Stomach (tissue), 9 donors: ENCODE data around the gene IL17RE. TPM values are rescaled to one million over a fixed set of nuclear protein-coding genes. Genes with fewer than 3 reads are reported as not detected.
A peak's percentile ranks its signal among the peaks of the same experiment; 100 is the strongest.

Source experiments
- DNase-seq, 2 donors: peaks; one replicate each; pipeline versions ENCODE4 v3.0.0 to v3.0.0-alpha.2; 2013 to 2019
- H3K27ac ChIP-seq, 5 donors: fragments of 200-600 bp in 4 of 5; sonication (generic) in 4 of 5; one replicate each; pipeline ENCODE4 v1.5.1; 2013 to 2019; ENCODE audit warnings: mild to moderate bottlenecking in 1 of 5, moderate library complexity in 1 of 5
- H3K27me3 ChIP-seq, 3 donors: fragments of 200-600 bp; sonication (generic); one replicate each; pipeline ENCODE4 v1.5.1; 2017 to 2019; ENCODE audit warnings: mixed run types in 1 of 3
- H3K36me3 ChIP-seq, 4 donors: fragments of 200-600 bp; sonication (generic); 1 replicate in 3 of 4; 2 replicates in 1 of 4; pipeline ENCODE4 v1.5.1; 2016 to 2019
- H3K4me1 ChIP-seq, 4 donors: fragments of 200-600 bp; sonication (generic); one replicate each; pipeline ENCODE4 v1.5.1; 2016 to 2019
- H3K4me3 ChIP-seq, 4 donors: fragments of 200-600 bp; sonication (generic) in 3 of 4; one replicate each; pipeline ENCODE4 v1.5.1; 2016 to 2019; ENCODE audit warnings: mild to moderate bottlenecking in 1 of 4
- H3K9me3 ChIP-seq, 4 donors: fragments of 200-600 bp; sonication (generic); one replicate each; pipeline ENCODE4 v1.5.1; 2016 to 2019
- CTCF ChIP-seq, 7 experiments: fragments of 450-650 bp in 4 of 7; fragments of 200-600 bp in 3 of 7; sonication (generic) in 3 of 7; IDR thresholded peaks; one replicate each; pipeline ENCODE4 v1.5.1; 2016 to 2019; ENCODE audit warnings: antibody characterized with exemption in 7 of 7, control low read depth in 2 of 7, mild to moderate bottlenecking in 1 of 7
- EP300 ChIP-seq: sonication (generic); formaldehyde crosslinking; IDR thresholded peaks from one replicate; pipeline ENCODE4 v1.6.1; 2017; ENCODE audit warnings: antibody characterized with exemption
- POLR2A ChIP-seq, 4 donors: fragments of 450-650 bp; IDR thresholded peaks; one replicate each; pipeline ENCODE4 v1.6.1; 2016; ENCODE audit warnings: antibody characterized with exemption in 4 of 4, control low read depth in 2 of 4, mild to moderate bottlenecking in 1 of 4, moderate library complexity in 1 of 4
- POLR2AphosphoS5 ChIP-seq, 3 donors: sonication (generic); formaldehyde crosslinking; IDR thresholded peaks; one replicate each; pipeline ENCODE4 v1.6.1; 2016; ENCODE audit warnings: antibody characterized with exemption in 3 of 3
- WGBS, 5 donors: extraction: QIAGEN DNeasy Blood & Tissue Kit in 3 of 5; methylation state at CpG; one replicate each; pipeline versions ENCODE4 v1.1.5 to v1.1.7; 2013 to 2018; 5-methylcytosine and 5-hydroxymethylcytosine counted together
- intact Hi-C: fragments of 100-400 bp; cut with DNase I; formaldehyde crosslinking; loops from one replicate; pipeline ENCODE4 v1.15.1; 2023; ENCODE audit warnings: low total_unique reads
- polyA plus RNA-seq, 3 donors: library from polyadenylated mRNA; stranded (reverse); fragments of 200-250 nt; gene quantifications; one replicate each; pipeline ENCODE4 v1.2.3, GENCODE V29; 2013
- total RNA-seq, 5 donors: library from RNA; depleted of rRNA; stranded (reverse); fragments of >200 nt; gene quantifications; one replicate each; pipeline versions ENCODE4 v1.1.0 to v1.2.3, GENCODE V29; 2014 to 2016
- donor health status: healthy with polysubstance abuse.
- donor health status: Bipolar disorder and iron deficiency.
- donor health status: healthy.

IL17RE gene
- total and polyA plus RNA-seq, 8 donors = 10.3 to 301 (median 40.7) TPM

DNA sequence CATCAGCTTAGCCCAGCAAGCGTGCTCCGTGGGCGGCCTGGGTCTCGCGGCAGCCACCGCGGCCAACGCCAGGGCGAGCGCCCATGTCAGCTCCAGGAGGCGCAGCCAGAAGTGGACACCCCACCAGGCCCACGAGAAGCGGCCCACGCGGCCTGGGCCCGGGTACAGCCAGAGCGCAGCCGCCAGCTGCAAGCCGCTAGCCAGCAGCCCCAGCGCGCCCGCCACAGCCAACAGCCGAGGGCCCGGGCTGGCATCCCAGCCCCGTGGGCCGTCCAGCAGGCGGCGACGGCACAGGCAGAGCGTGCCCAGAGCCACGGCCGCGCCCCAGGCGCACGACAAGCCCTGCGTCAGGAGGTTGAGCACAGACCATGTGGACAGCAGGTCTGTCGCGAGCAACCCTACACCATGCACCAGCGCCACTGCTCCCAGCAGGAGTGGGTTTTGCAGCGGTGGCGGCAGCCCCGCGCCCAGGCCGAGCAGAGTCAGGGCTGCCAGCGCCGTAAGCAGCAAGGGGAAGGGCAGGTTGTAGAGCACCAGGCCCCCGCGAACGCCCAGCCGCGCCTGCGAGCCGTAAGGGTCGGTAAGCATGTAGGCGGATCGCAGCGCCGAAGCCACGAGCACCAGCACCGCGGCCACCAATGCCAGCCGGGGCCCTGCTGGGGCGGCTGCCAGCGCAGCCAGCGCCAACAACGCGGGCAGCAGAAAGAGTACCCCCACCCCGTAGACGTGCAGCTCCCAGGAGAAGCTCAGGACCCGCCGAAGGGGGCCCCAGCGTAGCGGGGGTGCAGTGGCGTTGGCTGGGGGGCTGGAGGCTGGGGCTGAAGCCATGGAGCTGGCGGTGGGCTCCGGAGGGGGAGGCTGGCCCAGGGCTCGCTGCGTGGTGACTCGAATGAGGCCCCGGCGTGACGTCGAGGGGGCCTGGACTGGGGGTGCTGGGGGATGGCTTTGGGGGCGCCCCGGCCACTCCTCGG lies 44.7 kb downstream of the IL17RE start:
- 24 to 78% (median 30%) methylated on average over 4 to 86 of the region's 86 CpGs for WGBS, 5 donors
- TF ChIP-seq POLR2A (IDR thresholded peaks at IDR 0.05) (no peak), CTCF (IDR thresholded peaks at IDR 0.05) (peak in 4 of 7 experiments; percentile 48 to 90 (median 60)), POLR2AphosphoS5 (IDR thresholded peaks at IDR 0.05) (peak; percentile 18 to 75 (median 61)), EP300 (no peak)
- Histone ChIP-seq H3K36me3 (peaks cover 0 to 32% (median 26%) of the 10 kb centered on the region in 4 donors), H3K4me1 (peaks cover 14 to 45% (median 38%) of the 10 kb centered on the region in 4 donors), H3K27ac (peak overlapping the region; percentile 70 to 89 (median 87)), H3K9me3 (no peaks in the 10 kb centered on the region), H3K4me3 (peak overlapping the region; percentile 52 to 77 (median 66)), H3K27me3 (no peaks in the 10 kb centered on the region)
- DNase-seq = peak; percentile 81 to 91
- intact Hi-C loops = no loop called here

DNA sequence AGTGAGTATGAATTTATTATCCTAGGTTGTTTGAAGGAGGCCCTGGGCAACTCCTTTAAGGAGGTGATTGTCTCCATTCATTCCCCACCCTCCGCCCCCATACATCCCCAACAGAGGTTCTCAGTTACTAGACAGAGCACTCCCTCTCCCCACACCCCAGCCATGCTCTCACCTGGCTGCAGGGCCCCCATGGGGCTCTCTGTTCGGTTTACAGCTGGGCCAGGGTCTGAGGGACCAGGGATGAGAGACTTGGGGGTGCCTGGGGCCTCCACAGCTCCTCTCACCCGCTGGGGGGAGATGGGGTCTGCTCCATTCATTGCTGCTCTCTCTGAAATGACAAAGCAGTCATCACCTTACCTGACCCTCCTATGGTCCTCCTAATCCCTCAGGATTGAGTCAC lies 45.9 kb downstream of the IL17RE start:
- TF ChIP-seq EP300 = no peak
- TF ChIP-seq CTCF (IDR thresholded peaks at IDR 0.05) = no peak
- TF ChIP-seq POLR2AphosphoS5 (IDR thresholded peaks at IDR 0.05) = no peak
- TF ChIP-seq POLR2A (IDR thresholded peaks at IDR 0.05) = no peak
- no peak for DNase-seq
- intact Hi-C loops = no loop called here
- Histone ChIP-seq H3K4me3 (no peak overlapping the region), H3K4me1 (peaks cover 14 to 47% (median 40%) of the 10 kb centered on the region in 4 donors), H3K36me3 (peaks cover 0 to 19% (median 15%) of the 10 kb centered on the region in 4 donors), H3K27ac (no peak overlapping the region), H3K27me3 (no peaks in the 10 kb centered on the region), H3K9me3 (no peaks in the 10 kb centered on the region)
- WGBS, 5 donors = 90 to 93% (median 91%) methylated on average over 3 of the region's 3 CpGs

DNA sequence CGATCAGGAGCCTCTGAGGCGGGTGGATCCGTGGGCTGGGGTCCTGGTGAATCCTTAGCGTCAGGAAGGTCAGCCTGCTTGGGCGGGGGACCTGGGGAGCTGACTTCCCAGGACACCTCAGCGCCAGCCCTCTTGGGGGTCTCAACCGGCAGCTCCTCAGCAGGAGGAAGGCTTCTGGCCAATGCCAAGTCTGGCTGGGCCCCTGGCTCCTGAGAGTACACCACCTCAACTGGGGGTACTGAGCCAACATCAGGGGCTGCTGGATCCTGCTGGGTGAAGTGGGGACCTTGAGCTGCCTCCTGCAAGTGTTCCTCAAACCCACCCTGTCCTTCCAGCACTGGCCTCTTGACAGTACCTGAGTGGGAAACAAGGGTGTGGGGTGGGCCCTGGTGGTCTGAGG lies 46.5 kb downstream of the IL17RE start:
- no peaks in the 10 kb centered on the region for H3K27me3 ChIP-seq
- peaks cover 0 to 14% (median 9%) of the 10 kb centered on the region in 4 donors for H3K36me3 ChIP-seq
- no peak overlapping the region for H3K27ac ChIP-seq
- intact Hi-C loops = no loop called here
- TF ChIP-seq POLR2A (IDR thresholded peaks at IDR 0.05) (no peak), CTCF (IDR thresholded peaks at IDR 0.05) (no peak), EP300 (no peak), POLR2AphosphoS5 (IDR thresholded peaks at IDR 0.05) (no peak)
- no peak for DNase-seq
- H3K9me3 ChIP-seq = no peaks in the 10 kb centered on the region
- peaks cover 14 to 47% (median 40%) of the 10 kb centered on the region in 4 donors for H3K4me1 ChIP-seq
- WGBS, 5 donors = 88 to 96% (median 92%) methylated on average over 5 to 7 of the region's 7 CpGs
- no peak overlapping the region for H3K4me3 ChIP-seq

DNA sequence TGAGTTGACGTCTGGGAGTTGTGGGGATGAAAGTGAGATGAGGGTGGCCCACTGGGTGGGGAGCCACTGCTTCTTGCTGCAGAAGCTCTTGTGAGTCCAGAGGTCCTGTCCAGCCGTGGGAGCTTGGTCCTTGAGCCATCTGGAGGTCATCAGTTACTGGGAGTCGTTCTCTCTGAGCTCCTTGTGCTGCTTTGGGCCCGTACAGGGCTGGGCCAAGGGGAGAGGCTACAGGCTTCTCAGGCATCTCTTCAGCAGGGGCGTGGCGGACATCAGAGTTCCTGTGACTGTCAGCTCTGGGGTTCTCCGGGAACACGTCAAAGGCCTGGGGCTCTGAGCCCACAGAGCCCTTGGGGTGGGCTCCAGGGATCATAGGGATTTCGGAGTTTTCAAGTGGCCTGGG lies 47.0 kb downstream of the IL17RE start:
- intact Hi-C loops = no loop called here

More for the DNA sequence above, 47.0 kb downstream of the IL17RE start:
- H3K36me3 ChIP-seq = peaks cover 0 to 9% (median 4%) of the 10 kb centered on the region in 4 donors
- WGBS, 5 donors = 59 to 90% (median 86%) methylated on average over 4 to 9 of the region's 9 CpGs
- no peak for DNase-seq
- no peaks in the 10 kb centered on the region for H3K9me3 ChIP-seq
- H3K4me1 ChIP-seq = peaks cover 14 to 49% (median 42%) of the 10 kb centered on the region in 4 donors
- H3K27me3 ChIP-seq = no peaks in the 10 kb centered on the region
- no peak overlapping the region for H3K4me3 ChIP-seq
- no peak for TF ChIP-seq POLR2A (IDR thresholded peaks at IDR 0.05)
- no peak for TF ChIP-seq EP300
- TF ChIP-seq CTCF (IDR thresholded peaks at IDR 0.05) = no peak
- no peak for TF ChIP-seq POLR2AphosphoS5 (IDR thresholded peaks at IDR 0.05)
- no peak overlapping the region for H3K27ac ChIP-seq
